Stimulated activated CD8-positive, alpha-beta memory T cell treated with anti-CD3 and anti-CD28 coated beads, Interleukin-2, amount 100 ng/mL, for 1 hour (primary cell): Measurements from ENCODE around the gene PCDHA11.
"Not testable (repeated sequence)": the region's sequence is repeated elsewhere in the genome, so short reads cannot be mapped to it uniquely, and the experiment has no call there.

ENCODE experiments used
- DNase-seq, 2 donors: peaks; one replicate each; pipeline ENCODE4 v3.0.0-alpha.2; 2020; ENCODE audit warnings: low read depth in 2 of 2

Gene PCDHA11, protein sequence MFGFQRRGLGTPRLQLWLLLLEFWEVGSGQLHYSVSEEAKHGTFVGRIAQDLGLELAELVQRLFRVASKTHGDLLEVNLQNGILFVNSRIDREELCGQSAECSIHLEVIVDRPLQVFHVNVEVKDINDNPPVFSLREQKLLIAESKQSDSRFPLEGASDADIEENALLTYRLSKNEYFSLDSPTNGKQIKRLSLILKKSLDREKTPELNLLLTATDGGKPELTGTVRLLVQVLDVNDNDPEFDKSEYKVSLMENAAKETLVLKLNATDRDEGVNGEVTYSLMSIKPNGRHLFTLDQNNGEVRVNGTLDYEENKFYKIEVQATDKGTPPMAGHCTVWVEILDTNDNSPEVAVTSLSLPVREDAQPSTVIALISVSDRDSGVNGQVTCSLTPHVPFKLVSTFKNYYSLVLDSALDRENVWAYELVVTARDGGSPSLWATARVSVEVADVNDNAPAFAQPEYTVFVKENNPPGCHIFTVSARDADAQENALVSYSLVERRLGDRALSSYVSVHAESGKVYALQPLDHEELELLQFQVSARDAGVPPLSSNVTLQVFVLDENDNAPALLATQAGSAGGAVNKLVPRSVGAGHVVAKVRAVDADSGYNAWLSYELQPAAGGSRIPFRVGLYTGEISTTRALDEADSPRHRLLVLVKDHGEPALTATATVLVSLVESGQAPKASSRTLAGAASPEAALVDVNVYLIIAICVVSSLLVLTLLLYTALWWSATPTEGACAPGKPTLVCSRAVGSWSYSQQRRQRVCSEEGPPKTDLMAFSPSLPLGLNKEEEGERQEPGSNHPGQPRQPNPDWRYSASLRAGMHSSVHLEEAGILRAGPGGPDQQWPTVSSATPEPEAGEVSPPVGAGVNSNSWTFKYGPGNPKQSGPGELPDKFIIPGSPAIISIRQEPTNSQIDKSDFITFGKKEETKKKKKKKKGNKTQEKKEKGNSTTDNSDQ

DNA sequence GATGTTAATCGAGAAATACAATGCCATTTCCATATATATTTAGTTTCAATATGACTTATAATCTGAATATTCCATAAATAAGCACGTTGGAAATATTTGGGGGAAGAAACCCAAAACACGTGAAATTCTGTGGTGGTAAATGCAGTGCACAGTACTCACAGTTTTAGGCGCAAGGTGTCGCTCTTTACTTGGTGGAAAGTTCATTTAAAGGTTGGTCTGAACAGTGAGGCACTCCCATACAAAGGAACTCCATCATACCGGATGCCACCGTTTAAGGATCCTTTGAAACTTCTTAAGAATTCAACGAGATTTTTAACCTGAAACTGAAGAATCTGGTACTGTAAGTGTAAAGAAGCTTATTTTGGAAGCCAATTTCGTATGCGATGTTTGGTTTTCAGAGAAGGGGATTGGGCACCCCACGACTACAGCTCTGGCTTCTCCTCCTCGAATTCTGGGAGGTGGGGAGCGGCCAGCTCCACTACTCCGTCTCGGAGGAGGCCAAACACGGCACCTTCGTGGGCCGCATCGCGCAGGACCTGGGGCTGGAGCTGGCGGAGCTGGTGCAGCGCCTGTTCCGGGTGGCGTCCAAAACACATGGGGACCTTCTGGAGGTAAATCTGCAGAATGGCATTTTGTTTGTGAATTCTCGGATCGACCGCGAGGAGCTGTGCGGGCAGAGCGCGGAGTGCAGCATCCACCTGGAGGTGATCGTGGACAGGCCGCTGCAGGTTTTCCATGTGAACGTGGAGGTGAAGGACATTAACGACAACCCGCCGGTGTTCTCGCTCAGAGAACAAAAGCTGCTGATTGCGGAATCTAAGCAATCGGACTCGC lies at the start of gene PCDHA11:
Gene PCDHA11 (plus strand): TSS at position 237 of the 834 bp plus-strand sequence. CDS start 147 bp downstream, at position 384.
- no peak for DNase-seq

- no peak for DNase-seq
These were observed 47.1 kb upstream of the PCDHA11 start, which contains the start of gene PCDHA5 for GRCh38 chr5:140821375-140822280. Gene PCDHA5, plus strand, starts transcription at chr5:140821613.

DNA sequence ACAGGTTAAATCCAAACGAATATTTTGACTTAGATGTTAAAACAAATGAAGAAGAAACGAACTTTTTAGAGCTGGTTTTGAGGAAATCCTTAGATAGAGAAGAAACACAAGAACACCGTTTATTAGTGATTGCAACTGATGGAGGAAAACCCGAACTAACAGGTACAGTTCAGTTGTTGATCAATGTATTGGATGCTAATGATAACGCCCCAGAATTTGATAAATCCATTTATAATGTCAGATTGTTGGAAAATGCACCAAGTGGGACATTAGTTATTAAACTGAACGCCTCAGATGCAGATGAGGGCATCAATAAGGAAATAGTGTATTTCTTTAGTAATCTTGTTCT lies 46.5 kb upstream of the PCDHA11 start:
- no peak for DNase-seq

DNA sequence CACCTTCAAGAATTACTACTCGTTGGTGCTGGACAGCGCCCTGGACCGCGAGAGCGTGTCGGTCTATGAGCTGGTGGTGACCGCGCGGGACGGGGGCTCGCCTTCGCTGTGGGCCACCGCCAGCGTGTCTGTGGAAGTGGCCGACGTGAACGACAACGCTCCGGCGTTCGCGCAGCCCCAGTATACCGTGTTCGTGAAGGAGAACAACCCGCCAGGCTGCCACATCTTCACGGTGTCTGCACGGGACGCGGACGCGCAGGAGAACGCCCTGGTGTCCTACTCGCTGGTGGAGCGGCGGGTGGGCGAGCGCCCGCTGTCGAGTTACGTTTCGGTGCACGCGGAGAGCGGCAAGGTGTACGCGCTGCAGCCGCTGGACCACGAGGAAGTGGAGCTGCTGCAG lies 45.8 kb upstream of the PCDHA11 start:
- DNase-seq = not testable (repeated sequence)

DNA sequence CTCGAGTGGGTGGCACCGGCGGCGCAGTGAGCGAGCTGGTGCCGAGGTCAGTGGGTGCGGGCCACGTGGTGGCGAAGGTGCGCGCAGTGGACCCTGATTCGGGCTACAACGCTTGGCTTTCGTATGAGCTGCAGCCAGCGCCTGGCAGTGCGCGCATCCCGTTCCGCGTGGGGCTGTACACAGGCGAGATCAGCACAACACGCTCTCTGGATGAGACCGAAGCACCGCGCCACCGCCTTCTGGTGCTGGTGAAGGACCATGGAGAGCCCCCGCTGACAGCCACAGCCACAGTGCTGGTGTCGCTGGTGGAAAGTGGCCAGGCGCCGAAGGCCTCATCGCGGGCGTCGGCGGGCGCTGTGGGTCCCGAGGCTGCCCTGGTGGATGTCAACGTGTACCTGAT lies 45.3 kb upstream of the PCDHA11 start:
- DNase-seq = no peak

DNA sequence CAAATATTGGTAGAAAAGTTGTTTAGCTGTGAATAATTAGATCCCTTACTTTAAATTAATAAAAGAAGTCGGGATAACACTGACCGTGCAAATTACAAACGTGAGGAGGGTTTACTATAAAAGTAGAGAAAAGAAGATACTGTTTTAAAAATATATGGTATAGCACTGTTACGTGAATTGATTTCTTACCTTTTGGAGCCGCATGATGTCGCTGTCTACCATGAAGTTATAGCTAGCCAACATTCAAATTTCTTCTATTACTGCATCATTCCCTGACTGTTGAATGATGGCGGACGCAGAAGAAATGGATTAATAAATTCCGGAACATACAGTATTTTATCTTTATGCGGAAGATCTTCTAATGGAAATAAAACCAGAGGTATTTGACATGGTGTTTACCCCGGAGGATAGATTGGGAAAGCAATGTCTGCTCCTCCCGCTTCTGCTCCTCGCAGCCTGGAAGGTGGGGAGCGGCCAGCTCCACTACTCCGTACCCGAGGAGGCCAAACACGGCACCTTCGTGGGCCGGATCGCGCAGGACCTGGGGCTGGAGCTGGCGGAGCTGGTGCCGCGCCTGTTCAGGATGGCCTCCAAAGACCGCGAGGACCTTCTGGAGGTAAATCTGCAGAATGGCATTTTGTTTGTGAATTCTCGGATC lies 40.9 kb upstream of the PCDHA11 start, which contains the start of gene PCDHA6:
Gene PCDHA6 (plus strand): TSS at position 257 of the 658 bp plus-strand sequence. CDS start 132 bp downstream, at position 389.
- no peak for DNase-seq

DNA sequence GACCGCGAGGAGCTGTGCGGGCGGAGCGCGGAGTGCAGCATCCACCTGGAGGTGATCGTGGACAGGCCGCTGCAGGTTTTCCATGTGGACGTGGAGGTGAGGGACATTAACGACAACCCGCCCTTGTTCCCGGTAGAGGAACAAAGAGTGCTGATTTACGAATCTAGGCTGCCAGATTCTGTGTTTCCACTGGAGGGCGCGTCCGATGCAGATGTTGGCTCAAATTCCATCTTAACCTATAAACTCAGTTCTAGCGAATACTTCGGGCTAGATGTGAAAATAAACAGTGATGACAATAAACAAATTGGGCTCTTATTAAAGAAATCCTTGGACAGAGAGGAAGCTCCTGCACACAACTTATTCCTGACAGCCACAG lies 40.4 kb upstream of the PCDHA11 start:
- DNase-seq = no peak

DNA sequence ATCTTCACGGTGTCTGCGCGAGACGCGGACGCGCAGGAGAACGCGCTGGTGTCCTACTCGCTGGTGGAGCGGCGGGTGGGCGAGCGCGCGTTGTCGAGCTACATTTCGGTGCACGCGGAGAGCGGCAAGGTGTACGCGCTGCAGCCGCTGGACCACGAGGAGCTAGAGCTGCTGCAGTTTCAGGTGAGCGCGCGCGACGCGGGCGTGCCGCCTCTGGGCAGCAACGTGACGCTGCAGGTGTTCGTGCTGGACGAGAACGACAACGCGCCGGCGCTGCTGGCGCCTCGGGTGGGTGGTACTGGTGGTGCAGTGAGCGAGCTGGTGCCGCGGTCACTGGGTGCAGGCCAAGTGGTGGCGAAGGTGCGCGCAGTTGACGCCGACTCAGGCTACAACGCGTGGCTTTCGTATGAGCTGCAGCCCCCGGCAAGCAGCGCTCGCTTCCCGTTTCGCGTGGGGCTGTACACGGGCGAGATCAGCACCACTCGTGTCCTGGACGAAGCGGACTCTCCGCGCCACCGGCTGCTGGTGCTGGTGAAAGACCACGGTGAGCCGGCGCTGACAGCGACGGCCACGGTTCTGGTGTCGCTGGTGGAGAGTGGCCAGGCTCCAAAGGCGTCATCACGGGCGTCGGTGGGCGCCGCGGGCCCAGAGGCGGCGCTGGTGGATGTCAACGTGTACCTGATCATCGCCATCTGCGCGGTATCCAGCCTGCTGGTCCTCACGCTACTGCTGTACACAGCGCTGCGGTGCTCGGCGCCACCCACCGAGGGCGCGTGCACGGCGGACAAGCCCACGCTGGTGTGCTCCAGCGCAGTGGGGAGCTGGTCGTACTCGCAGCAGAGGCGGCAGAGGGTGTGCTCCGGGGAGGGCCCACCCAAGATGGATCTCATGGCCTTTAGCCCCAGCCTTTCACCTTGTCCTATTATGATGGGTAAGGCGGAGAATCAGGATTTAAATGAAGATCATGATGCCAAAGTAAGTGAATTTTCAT lies 39.0 kb upstream of the PCDHA11 start:
- DNase-seq = not testable (repeated sequence)

GRCh38 chr5:140833993-140834392 lies 34.8 kb upstream of the PCDHA11 start, which contains the start of gene PCDHA7:
Gene PCDHA7, plus strand, starts transcription at chr5:140834269. Its CDS starts 115 bp downstream, at chr5:140834384.
- no peak for DNase-seq

- DNase-seq = not testable (repeated sequence)
These were observed 34.2 kb upstream of the PCDHA11 start for GRCh38 chr5:140834439-140835008.

- DNase-seq = no peak
These were observed 32.9 kb upstream of the PCDHA11 start for GRCh38 chr5:140835622-140836510.

- no peak for DNase-seq
These were observed 27.5 kb upstream of the PCDHA11 start, which contains the start of gene PCDHA8 for GRCh38 chr5:140840978-140841962. Gene PCDHA8, plus strand, starts transcription at chr5:140841187. Its CDS starts 135 bp downstream, at chr5:140841322.

- no peak for DNase-seq
These were observed 25.7 kb upstream of the PCDHA11 start for GRCh38 chr5:140842798-140843733.
